ENCODE data around the gene TPSB2. TPM values are rescaled to one million over a fixed set of nuclear protein-coding genes. Genes with fewer than 3 reads are reported as not detected.

The TPSB2 gene
- polyA plus RNA-seq, 4 donors: 0.20 to 0.24 (median 0.24) TPM; not detected in 1

DNA sequence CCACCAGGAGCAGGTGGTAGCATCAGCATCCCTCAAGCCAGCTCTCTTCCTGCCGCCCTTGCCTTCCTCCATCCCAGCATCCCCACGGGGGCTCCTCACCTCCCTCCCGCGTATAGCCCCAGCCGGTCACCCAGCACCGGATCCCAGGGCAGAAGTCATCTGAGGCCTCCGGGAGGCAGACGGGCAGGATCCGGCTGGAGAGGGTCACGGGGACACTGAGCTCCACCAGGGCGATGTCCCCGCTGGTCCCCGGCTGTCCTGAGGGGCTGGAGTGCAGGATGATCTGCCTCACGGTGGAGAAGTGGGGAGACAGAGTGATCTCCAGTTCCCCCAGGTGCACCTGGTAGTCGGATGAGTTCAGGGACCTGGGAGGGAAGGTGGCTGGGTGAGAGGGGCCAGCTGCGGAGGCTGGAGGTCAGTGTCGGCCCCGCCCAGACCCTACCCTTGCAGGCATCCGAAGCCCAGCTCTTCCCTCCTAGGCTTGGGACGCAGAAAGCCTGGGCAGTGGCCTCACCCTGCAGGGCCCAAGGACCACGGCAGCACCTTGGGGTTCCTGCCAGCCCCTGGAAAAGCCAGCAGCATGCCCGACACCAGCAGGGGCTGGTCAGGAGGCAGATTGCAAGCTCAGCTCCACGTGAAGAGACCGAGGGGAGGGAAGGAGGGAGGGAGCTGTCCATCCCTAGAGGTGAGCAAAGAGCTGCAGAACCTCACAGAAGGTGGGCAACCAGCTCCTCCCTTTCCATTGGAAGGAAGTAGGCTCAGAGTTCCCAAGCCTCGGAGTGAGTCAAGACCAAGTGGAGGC is 7.2 kb downstream of the TPSB2 start:
- DNase-seq (ENCODE audit: low read depth in 4 of 4, low spot score in 2 of 4): no peak

- no peak for DNase-seq (ENCODE audit: low read depth in 4 of 4, low spot score in 2 of 4)
Measured at GRCh38 chr16:1221628-1222552, 8.1 kb downstream of the TPSB2 start.

DNA sequence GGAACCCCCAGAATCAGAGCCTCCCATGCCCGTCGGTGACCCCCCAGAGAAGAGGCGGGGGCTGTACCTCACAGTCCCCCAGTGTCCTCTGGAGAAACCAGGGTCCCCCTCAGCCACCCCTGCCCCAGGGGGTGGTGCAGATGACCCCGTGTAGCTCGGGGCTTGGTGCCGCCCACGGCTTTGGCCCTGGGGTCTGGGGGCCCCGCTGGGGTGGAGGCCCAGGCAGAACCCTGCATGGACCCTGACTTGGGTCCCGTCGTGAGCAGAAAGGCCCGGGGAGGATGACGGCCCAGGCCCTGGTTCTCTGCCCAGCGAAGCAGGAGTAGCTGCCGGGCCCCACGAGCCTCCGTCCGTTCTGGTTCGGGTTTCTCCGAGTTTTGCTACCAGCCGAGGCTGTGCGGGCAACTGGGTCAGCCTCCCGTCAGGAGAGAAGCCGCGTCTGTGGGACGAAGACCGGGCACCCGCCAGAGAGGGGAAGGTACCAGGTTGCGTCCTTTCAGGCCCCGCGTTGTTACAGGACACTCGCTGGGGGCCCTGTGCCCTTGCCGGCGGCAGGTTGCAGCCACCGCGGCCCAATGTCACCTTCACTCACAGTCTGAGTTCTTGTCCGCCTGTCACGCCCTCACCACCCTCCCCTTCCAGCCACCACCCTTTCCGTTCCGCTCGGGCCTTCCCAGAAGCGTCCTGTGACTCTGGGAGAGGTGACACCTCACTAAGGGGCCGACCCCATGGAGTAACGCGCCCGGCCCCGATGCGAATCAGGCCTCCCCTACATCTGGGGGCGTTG is 8.9 kb downstream of the TPSB2 start:
- DNase-seq (ENCODE audit: low read depth in 4 of 4, low spot score in 2 of 4): no peak

GRCh38 chr16:1220098-1220728 is 9.8 kb downstream of the TPSB2 start:
- DNase-seq (ENCODE audit: low read depth in 4 of 4, low spot score in 2 of 4): no peak

GRCh38 chr16:1218930-1219611 is 10.9 kb downstream of the TPSB2 start:
- DNase-seq (ENCODE audit: low read depth in 4 of 4, low spot score in 2 of 4): no peak

DNA sequence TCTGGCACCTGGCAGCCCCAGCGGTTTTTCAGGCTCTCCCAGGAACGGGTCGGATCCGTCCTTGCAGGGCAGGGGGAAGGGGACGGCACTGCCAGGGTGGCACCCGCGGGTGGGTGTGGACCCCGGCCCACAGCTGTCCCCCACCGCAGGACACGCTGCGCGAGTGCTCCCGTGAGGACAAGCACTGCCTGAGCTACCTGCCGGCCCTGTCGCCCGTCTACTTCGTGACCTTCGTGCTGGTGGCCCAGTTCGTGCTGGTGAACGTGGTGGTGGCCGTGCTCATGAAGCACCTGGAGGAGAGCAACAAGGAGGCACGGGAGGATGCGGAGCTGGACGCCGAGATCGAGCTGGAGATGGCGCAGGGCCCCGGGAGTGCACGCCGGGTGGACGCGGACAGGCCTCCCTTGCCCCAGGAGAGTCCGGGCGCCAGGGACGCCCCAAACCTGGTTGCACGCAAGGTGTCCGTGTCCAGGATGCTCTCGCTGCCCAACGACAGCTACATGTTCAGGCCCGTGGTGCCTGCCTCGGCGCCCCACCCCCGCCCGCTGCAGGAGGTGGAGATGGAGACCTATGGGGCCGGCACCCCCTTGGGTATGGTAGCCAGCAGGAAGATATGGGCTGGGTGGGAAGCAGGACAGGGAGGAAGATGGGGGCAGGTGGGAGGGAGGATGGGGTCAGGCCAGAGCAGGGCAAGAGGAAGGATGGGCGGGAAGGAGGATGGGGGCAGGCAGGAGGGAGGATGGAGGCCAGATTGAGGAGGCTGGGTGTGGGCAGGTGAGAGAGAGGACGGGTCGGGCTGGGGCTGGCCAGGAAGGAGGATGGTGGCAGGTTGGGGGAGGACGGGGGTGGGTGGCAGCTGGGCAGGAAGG is 11.7 kb downstream of the TPSB2 start:
- DNase-seq (ENCODE audit: low read depth in 4 of 4, low spot score in 2 of 4): no peak

- DNase-seq (ENCODE audit: low read depth in 4 of 4, low spot score in 2 of 4): no peak
Measured at GRCh38 chr16:1217526-1217925, 12.5 kb downstream of the TPSB2 start.

- DNase-seq (ENCODE audit: low read depth in 4 of 4, low spot score in 2 of 4): no peak
Measured at GRCh38 chr16:1216681-1217400, 13.1 kb downstream of the TPSB2 start.

DNA sequence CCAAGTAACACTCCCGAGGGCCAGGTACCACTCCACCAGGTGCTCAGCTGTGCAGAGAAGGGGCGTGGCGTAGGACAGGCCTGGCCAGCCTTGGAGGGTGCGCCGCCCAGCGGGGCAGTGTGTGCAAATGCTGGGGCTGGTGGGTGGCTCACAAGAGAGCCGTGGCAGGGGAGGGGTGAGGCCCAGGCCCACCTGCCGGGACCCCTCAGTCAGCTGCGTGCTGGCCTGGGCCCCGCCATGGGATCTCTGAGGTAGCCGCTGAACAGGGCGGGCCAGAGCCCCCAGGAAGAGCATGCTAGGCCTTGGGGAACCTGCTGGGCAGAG is 13.7 kb downstream of the TPSB2 start:
- DNase-seq (ENCODE audit: low read depth in 4 of 4, low spot score in 2 of 4): no peak

- no peak for DNase-seq (ENCODE audit: low read depth in 4 of 4, low spot score in 2 of 4)
Measured at GRCh38 chr16:1215574-1216295, 14.2 kb downstream of the TPSB2 start.

DNA sequence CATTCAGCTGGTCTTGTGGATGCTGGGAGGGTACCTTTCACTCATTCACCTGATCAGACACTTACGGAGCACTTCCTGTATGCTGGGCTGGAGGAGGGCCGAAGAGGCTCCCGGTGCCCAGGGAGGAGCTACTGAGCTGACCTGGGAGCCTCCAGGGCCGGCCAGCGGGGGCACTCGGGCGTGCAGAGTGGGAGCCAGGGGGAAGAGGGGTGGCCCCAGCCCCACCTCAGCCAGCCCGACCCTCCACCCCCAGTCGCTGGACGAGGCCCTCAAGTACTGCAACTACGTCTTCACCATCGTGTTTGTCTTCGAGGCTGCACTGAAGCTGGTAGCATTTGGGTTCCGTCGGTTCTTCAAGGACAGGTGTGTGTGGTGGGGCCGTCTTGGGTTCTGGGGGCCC is 15.3 kb downstream of the TPSB2 start:
- no peak for DNase-seq (ENCODE audit: low read depth in 4 of 4, low spot score in 2 of 4)

DNA sequence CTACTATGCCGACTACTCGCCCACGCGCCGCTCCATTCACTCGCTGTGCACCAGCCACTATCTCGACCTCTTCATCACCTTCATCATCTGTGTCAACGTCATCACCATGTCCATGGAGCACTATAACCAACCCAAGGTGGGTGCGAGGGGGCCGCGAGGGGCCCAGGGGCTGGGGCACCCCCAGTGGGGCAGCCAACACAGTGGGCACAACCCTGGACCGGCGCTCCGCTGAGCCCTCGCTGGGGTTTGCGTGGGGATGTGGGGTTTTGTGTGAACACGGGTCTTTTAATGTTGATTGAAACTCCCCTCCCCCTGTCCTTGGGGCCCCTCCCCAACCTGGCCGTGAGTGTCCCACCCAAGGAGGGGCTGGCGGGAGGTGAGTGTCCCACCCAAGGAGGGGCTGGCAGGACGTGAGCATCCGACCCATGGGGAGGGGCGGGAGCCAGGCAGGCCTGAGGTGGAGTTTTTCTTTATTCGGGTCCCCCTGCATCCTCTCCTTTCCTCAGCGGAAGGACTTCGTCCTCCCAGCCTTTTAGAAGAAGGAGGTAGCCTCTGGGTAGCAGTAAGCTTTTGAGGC is 16.1 kb downstream of the TPSB2 start:
- DNase-seq (ENCODE audit: low read depth in 4 of 4, low spot score in 2 of 4): no peak

- no peak for DNase-seq (ENCODE audit: low read depth in 4 of 4, low spot score in 2 of 4)
Measured at GRCh38 chr16:1213231-1213630, 16.8 kb downstream of the TPSB2 start.

- DNase-seq (ENCODE audit: low read depth in 4 of 4, low spot score in 2 of 4): no peak
Measured at GRCh38 chr16:1212616-1213194, 17.3 kb downstream of the TPSB2 start.

DNA sequence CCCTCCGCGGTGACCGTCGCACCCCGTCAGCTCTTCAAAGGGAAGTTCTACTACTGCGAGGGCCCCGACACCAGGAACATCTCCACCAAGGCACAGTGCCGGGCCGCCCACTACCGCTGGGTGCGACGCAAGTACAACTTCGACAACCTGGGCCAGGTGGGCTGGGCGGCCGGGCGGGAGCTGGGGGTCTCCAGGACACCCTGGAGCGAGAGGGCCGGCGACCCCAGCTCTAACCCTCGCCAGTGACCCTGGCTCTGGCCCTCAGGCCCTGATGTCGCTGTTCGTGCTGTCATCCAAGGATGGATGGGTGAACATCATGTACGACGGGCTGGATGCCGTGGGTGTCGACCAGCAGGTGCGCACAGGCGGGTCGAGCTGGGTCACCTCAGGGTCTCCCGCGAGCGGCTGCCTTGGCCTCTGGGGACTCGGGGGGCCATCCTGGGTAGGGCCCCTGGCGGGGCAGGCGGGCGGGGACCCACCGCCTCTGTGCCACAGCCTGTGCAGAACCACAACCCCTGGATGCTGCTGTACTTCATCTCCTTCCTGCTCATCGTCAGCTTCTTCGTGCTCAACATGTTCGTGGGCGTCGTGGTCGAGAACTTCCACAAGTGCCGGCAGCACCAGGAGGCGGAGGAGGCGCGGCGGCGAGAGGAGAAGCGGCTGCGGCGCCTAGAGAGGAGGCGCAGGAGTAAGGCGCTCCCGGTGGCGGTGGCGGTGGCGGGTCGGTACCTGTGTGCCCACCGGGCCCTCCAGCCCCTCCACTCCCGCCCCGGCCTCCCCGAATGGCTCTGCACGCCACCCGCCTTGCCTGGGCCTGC is 18.3 kb downstream of the TPSB2 start:
- no peak for DNase-seq (ENCODE audit: low read depth in 4 of 4, low spot score in 2 of 4)

- no peak for DNase-seq (ENCODE audit: low read depth in 4 of 4, low spot score in 2 of 4)
Measured at GRCh38 chr16:1210461-1210860, 19.5 kb downstream of the TPSB2 start.

Data from left renal cortex interstitium (tissue), 4 donors.